H9 (cell line): ENCODE results near the gene PDIA2. TPM values are rescaled to one million over a fixed set of nuclear protein-coding genes. Genes with fewer than 3 reads are reported as not detected.
A peak's percentile ranks its signal among the peaks of the same experiment; 100 is the strongest.

Source experiments
- DNase-seq: peaks from one replicate; pipeline ENCODE4 v3.0.0-alpha.2; 2017
- H2AFZ ChIP-seq: one replicate; pipeline ENCODE4 v1.6.1; 2013; ENCODE audit warnings: mild to moderate bottlenecking, low read length, control low read depth, moderate library complexity
- H2AK5ac ChIP-seq: 2 replicates; pipeline ENCODE4 v1.6.1; 2013; ENCODE audit warnings: low read length, control low read depth, mixed read lengths; ENCODE audit not compliant: insufficient read length
- H2BK120ac ChIP-seq: one replicate; pipeline ENCODE4 v1.6.1; 2013; ENCODE audit warnings: low read depth, mild to moderate bottlenecking, low read length, control low read depth, inconsistent platforms; ENCODE audit not compliant: poor library complexity, severe bottlenecking
- H2BK12ac ChIP-seq: 2 replicates; pipeline ENCODE4 v1.6.1; 2013; ENCODE audit warnings: low read length, control low read depth, mixed read lengths, low read depth; ENCODE audit not compliant: insufficient read length
- H2BK15ac ChIP-seq: 2 replicates; pipeline ENCODE4 v1.6.1; 2013; ENCODE audit warnings: low read depth, low read length, control low read depth
- H2BK20ac ChIP-seq: one replicate; pipeline ENCODE4 v1.6.1; 2013; ENCODE audit warnings: low read depth, mild to moderate bottlenecking, low read length, control low read depth, inconsistent platforms; ENCODE audit not compliant: poor library complexity, severe bottlenecking
- H2BK5ac ChIP-seq: 2 replicates; pipeline ENCODE4 v1.6.1; 2013; ENCODE audit warnings: low read length, control low read depth, mixed read lengths; ENCODE audit not compliant: insufficient read length
- H3K14ac ChIP-seq: 2 replicates; pipeline ENCODE4 v1.6.1; 2013; ENCODE audit warnings: low read length, control low read depth; ENCODE audit not compliant: insufficient read depth
- H3K18ac ChIP-seq: 2 replicates; pipeline ENCODE4 v1.6.1; 2013; ENCODE audit warnings: low read depth, mild to moderate bottlenecking, mixed read lengths, low read length, control low read depth; ENCODE audit not compliant: insufficient read length
- H3K23ac ChIP-seq: 2 replicates; pipeline ENCODE4 v1.6.1; 2013; ENCODE audit warnings: low read length, control low read depth, mixed read lengths, low read depth; ENCODE audit not compliant: insufficient read length
- H3K23me2 ChIP-seq: 2 replicates; pipeline ENCODE4 v1.6.1; 2013; ENCODE audit warnings: low read depth, mild to moderate bottlenecking, mixed read lengths, low read length, control low read depth; ENCODE audit not compliant: insufficient read length, poor library complexity, severe bottlenecking
- H3K27ac ChIP-seq: 2 replicates; pipeline ENCODE4 v1.5.1; 2013; ENCODE audit warnings: low read length, control low read depth, mixed read lengths, low read depth; ENCODE audit not compliant: insufficient read length
- H3K27me3 ChIP-seq: 2 replicates; pipeline ENCODE4 v1.6.1; 2013; ENCODE audit warnings: low read length, control low read depth, inconsistent platforms; ENCODE audit not compliant: insufficient read depth
- H3K4ac ChIP-seq: 2 replicates; pipeline ENCODE4 v1.6.1; 2013; ENCODE audit warnings: low read depth, mild to moderate bottlenecking, control low read depth, inconsistent platforms, low read length, moderate library complexity
- H3K4me1 ChIP-seq: 2 replicates; pipeline ENCODE4 v1.6.1; 2013; ENCODE audit warnings: low read length, control low read depth, inconsistent platforms; ENCODE audit not compliant: insufficient read depth
- H3K4me2 ChIP-seq: 2 replicates; pipeline ENCODE4 v1.6.1; 2013; ENCODE audit warnings: low read length, control low read depth, mixed read lengths; ENCODE audit not compliant: insufficient read length, insufficient read depth
- H3K56ac ChIP-seq: 2 replicates; pipeline ENCODE4 v1.6.1; 2013; ENCODE audit warnings: low read depth, mild to moderate bottlenecking, mixed read lengths, low read length, control low read depth; ENCODE audit not compliant: insufficient read length
- H3K79me1 ChIP-seq: 2 replicates; pipeline ENCODE4 v1.6.1; 2013; ENCODE audit warnings: low read depth, mild to moderate bottlenecking, moderate library complexity, low read length, control low read depth, inconsistent platforms; ENCODE audit not compliant: insufficient read depth, poor library complexity, severe bottlenecking
- H3K79me2 ChIP-seq: 2 replicates; pipeline ENCODE4 v1.6.1; 2013; ENCODE audit warnings: low read length, control low read depth, inconsistent platforms; ENCODE audit not compliant: insufficient read depth
- H3K9ac ChIP-seq: 2 replicates; pipeline ENCODE4 v1.6.1; 2013; ENCODE audit warnings: low read length, control low read depth, mixed read lengths; ENCODE audit not compliant: insufficient read length; ENCODE audit errors: extremely low read depth
- H3K9me3 ChIP-seq: one replicate; pipeline ENCODE4 v1.6.1; 2013; ENCODE audit warnings: low read depth, low read length, inconsistent platforms; ENCODE audit not compliant: control insufficient read depth
- H3T11ph ChIP-seq: one replicate; pipeline ENCODE4 v1.6.1; 2013; ENCODE audit warnings: mild to moderate bottlenecking, low read length, control low read depth, inconsistent platforms
- H4K20me1 ChIP-seq: one replicate; pipeline ENCODE4 v1.6.1; 2013; ENCODE audit not compliant: control insufficient read depth, insufficient read length, insufficient read depth
- H4K5ac ChIP-seq: 2 replicates; pipeline ENCODE4 v1.6.1; 2013; ENCODE audit warnings: low read depth, mild to moderate bottlenecking, mixed read lengths, low read length, control low read depth; ENCODE audit not compliant: insufficient read length
- H4K8ac ChIP-seq: replicated peaks from 2 replicates; pipeline ENCODE4 v1.6.1; 2013; ENCODE audit warnings: low read length, control low read depth, mixed read lengths, low read depth; ENCODE audit not compliant: insufficient read length
- H4K91ac ChIP-seq: 2 replicates; pipeline ENCODE4 v1.6.1; 2013; ENCODE audit warnings: low read depth, mild to moderate bottlenecking, moderate library complexity, mixed read lengths, low read length, control low read depth; ENCODE audit not compliant: insufficient read length
- H3K27ac Mint-ChIP-seq, 3 experiments: 2 replicates in 2 of 3; 3 replicates in 1 of 3; pipeline ENCODE4 v1.8.0; 2020 to 2021; ENCODE audit warnings: mixed read lengths in 3 of 3, mild to moderate bottlenecking in 1 of 3, moderate library complexity in 1 of 3
- H3K27me3 Mint-ChIP-seq: 2 replicates; pipeline ENCODE4 v1.8.0; 2021; ENCODE audit warnings: low read depth, mild to moderate bottlenecking, moderate library complexity, mixed read lengths
- H3K36me3 Mint-ChIP-seq, 3 experiments: 2 replicates in 2 of 3; 3 replicates in 1 of 3; pipeline ENCODE4 v1.8.0; 2020 to 2021; ENCODE audit warnings: low read depth in 3 of 3, mixed read lengths in 3 of 3; ENCODE audit not compliant: insufficient read depth in 1 of 3
- H3K4me1 Mint-ChIP-seq, 2 experiments: 2 replicates each; pipeline ENCODE4 v1.8.0; 2020; ENCODE audit warnings: mixed read lengths in 2 of 2
- H3K4me3 Mint-ChIP-seq, 2 experiments: 2 replicates in 1 of 2; 3 replicates in 1 of 2; pipeline ENCODE4 v1.8.0; 2020 to 2021; ENCODE audit warnings: mild to moderate bottlenecking in 2 of 2, mixed read lengths in 2 of 2, moderate library complexity in 1 of 2
- H3K9me3 Mint-ChIP-seq, 2 experiments: 2 replicates in 1 of 2; 3 replicates in 1 of 2; pipeline ENCODE4 v1.8.0; 2020; ENCODE audit warnings: mild to moderate bottlenecking in 2 of 2, mixed read lengths in 2 of 2, moderate library complexity in 1 of 2
- CTCF ChIP-seq: fragments of 200-600 bp; sonication (generic); conservative IDR thresholded peaks from 3 replicates; pipeline ENCODE4 v1.8.0; 2021; ENCODE audit warnings: antibody characterized with exemption, mild to moderate bottlenecking
- WGBS: extraction: QIAGEN DNeasy Blood & Tissue Kit; methylation state at CpG from one replicate; pipeline ENCODE4 v1.1.7; 2013; ENCODE audit warnings: missing lambda C conversion rate, low lambda C conversion rate, mixed read lengths; ENCODE audit not compliant: insufficient read length; ENCODE audit errors: extremely low coverage; 5-methylcytosine and 5-hydroxymethylcytosine counted together
- total RNA-seq: library from RNA; stranded (reverse); gene quantifications from 2 replicates; pipeline ENCODE4 v1.2.1, GENCODE V29; 2021

PDIA2 gene
- total RNA-seq, 1 experiment from 2014 or later, result 1.4 TPM

- Histone ChIP-seq H3K23me2 (no peaks in the 10 kb centered on the region), H4K8ac (no peak overlapping the region), H3K23ac (no peak overlapping the region), H3K4me2 (no peak overlapping the region), H3K27me3 (no peaks in the 10 kb centered on the region), H3K9me3 (no peaks in the 10 kb centered on the region), H2BK20ac (no peak overlapping the region), H2AFZ (no peak overlapping the region), H3K56ac (no peak overlapping the region), H4K5ac (no peak overlapping the region), H2AK5ac (no peak overlapping the region), H2BK15ac (no peak overlapping the region), H4K91ac (no peak overlapping the region), H3T11ph (no peak overlapping the region), H3K14ac (no peak overlapping the region; the same call in 1 of the 2 replicates), H2BK12ac (no peak overlapping the region), H4K20me1 (no peaks in the 10 kb centered on the region), H2BK120ac (no peak overlapping the region), H3K79me1 (no peaks in the 10 kb centered on the region), H3K4ac (no peak overlapping the region), H2BK5ac (no peak overlapping the region), H3K4me1 (no peaks in the 10 kb centered on the region), H3K9ac (no peak overlapping the region), H3K79me2 (no peaks in the 10 kb centered on the region), H3K27ac (no peak overlapping the region), H3K18ac (no peak overlapping the region)
- Mint-ChIP-seq H3K36me3 (peaks cover 14 to 51% (median 50%) of the 10 kb centered on the region in 3 experiments; a peak in 6 of 7 replicates), H3K9me3 (no peaks in the 10 kb centered on the region), H3K27me3 (no peaks in the 10 kb centered on the region), H3K4me3 (no peak overlapping the region), H3K27ac (peak overlapping the region in 2 of 3 experiments; percentile 7 to 49; a peak in 3 of 7 replicates), H3K4me1 (no peaks in the 10 kb centered on the region)
- WGBS, result no CpG with 5 or more reads among the region's 19 CpGs
- TF ChIP-seq CTCF, result no peak
- no peak for DNase-seq
Observed at GRCh38 chr16:305916-306626, 23.1 kb downstream of the PDIA2 start.
